ENCODE results near the gene FBXL16.
A peak's percentile ranks its signal among the peaks of the same experiment; 100 is the strongest.

The FBXL16 gene

GRCh38 chr16:741986-742629 is 36.5 kb upstream of the FBXL16 start:
- H3K27ac Mint-ChIP-seq = peak overlapping the region in 1 of 2 donors; percentile 51

DNA sequence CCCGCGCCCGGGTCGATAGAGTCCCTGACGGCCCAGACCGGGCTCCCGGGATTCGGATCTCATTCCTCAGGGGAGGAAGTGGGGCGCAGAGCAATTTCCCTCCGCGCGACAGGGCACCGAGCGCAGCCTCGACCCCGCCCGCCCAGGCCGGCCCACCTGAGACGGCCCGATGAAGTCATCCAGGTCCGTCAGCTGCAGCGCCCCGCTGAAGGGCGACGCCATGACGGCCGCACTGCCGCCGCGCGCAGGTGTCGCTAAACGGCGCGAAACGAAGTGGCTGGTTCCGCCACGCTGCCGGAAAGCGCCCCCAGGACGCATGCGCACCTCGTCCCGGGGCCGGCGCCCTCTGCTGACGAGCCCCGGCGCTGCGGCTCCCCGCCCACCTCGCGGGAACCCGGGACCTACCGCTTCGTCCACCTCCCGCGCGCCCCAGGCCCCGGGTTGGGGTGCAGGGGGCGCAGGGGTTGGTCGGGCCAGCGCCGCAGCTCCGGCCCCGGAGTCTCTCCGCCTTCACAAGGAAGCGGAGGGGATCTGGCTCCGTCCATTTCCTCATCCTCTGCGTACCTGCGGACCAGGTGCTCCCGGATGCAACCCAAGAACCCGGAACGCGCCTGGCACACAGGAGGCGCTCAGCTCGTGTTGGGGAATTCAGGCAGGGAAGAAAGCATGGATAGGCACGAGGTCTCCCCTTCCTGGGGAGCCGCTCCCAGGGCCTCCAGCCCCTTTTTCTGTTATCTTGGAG is 35.3 kb upstream of the FBXL16 start, which contains the start of gene CIAO3:
Gene CIAO3 (minus strand): TSS at position 234 of the 742 bp plus-strand sequence. CDS start 12 bp downstream, at position 222.
- peak within 1 kb of the TSS; percentile 46 to 51 for H3K27ac Mint-ChIP-seq
- H3K36me3 Mint-ChIP-seq (ENCODE audit: insufficient read depth) = peaks cover 27% of the 10 kb centered on the region
- ATAC-seq (replicated peaks) = peak; percentile 93
- no peaks in the 10 kb centered on the region for H3K27me3 Mint-ChIP-seq
- H3K4me3 Mint-ChIP-seq = peak within 1 kb of the TSS; percentile 73 to 76
- DNase-seq = peak; percentile 87 to 92 (median 92)
- H3K9me3 Mint-ChIP-seq = no peaks in the 10 kb centered on the region
- peaks cover 0 to 3% of the 10 kb centered on the region in 2 donors for H3K4me1 Mint-ChIP-seq (ENCODE audit: low read depth in 2 of 2)

More at GRCh38 chr16:741986-742629, 36.5 kb upstream of the FBXL16 start:
- ATAC-seq (replicated peaks) = no peak
- Mint-ChIP-seq H3K4me3 (peak overlapping the region; percentile 73 to 76), H3K27me3 (no peaks in the 10 kb centered on the region), H3K4me1 (ENCODE audit: low read depth in 2 of 2) (peaks cover 0 to 3% of the 10 kb centered on the region in 2 donors), H3K36me3 (ENCODE audit: insufficient read depth) (peaks cover 20% of the 10 kb centered on the region), H3K9me3 (no peaks in the 10 kb centered on the region)
- DNase-seq = no peak

DNA sequence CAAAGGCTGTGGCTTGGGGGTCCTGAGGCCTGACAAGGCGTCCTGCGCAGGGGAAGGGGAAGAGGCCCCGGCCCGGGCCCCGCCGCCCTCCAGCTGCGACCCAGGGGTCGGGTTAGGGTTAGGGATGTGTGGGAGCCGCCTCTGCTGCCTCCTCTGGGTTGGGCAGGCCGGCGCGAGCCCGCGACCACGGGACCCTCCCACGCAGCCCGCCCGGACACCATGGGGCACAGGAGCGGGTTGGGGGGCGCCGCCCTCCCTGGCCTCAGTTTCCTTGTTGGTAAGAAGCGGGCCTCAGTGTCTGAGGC is 34.8 kb upstream of the FBXL16 start:
- no peak for DNase-seq
- Mint-ChIP-seq H3K4me3 (peak overlapping the region; percentile 73 to 76), H3K27ac (peak overlapping the region; percentile 46 to 51), H3K27me3 (no peaks in the 10 kb centered on the region), H3K9me3 (no peaks in the 10 kb centered on the region), H3K4me1 (ENCODE audit: low read depth in 2 of 2) (peaks cover 0 to 3% of the 10 kb centered on the region in 2 donors), H3K36me3 (ENCODE audit: insufficient read depth) (peaks cover 27% of the 10 kb centered on the region)
- ATAC-seq (replicated peaks) = peak; percentile 14

DNA sequence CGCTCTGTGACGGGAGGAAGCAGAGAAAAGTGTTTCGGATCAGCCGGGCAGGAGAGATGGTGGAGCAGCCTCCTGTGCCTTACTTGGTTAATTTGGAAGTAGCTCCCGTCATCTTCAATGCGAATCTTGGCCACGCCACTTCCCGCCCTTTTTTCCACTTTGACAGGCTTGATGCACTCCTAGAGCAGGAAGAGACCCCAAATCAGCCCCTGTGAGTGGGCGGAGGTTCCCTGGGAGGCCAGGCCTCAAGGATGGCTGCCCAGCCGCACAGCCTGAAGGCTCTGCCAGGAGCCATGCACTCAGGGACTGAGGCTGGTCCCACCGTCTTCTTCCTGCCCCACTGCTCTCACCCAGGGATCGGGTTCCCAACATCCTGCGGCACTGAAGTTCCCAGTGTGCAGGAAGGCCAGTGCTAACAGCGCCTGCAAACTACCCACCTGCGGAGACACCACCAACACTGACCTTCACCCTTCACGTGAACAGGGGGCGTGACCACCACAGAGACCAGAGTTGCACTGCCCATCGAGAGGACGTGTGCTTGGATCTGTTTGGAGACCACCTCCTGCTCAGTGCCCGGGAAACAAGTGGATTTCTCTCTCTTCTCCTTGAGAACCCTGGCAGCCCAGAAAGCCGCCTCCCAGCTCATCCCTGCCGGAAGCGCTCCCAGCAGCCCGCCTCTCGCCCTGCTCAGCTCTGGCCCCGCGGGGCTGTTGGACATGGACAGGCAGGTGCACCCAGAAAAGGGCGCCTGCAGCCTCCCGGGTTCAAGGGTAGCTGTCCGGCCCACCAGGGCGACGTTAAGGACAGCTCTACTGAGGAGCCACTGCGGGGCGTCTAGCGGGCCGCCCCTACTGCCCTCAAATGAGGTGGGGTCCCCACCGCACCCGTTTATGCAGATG is 34.2 kb upstream of the FBXL16 start:
- Mint-ChIP-seq H3K4me1 (ENCODE audit: low read depth in 2 of 2) (peaks cover 0 to 3% of the 10 kb centered on the region in 2 donors), H3K4me3 (peak overlapping the region; percentile 73 to 76), H3K36me3 (ENCODE audit: insufficient read depth) (peaks cover 30% of the 10 kb centered on the region), H3K27me3 (no peaks in the 10 kb centered on the region), H3K9me3 (no peaks in the 10 kb centered on the region), H3K27ac (peak overlapping the region; percentile 51 to 56)
- DNase-seq (no peak), ATAC-seq (replicated peaks) (no peak)

- no peak overlapping the region for H3K4me3 Mint-ChIP-seq
- ATAC-seq (replicated peaks) (no peak), DNase-seq (no peak)
- no peaks in the 10 kb centered on the region for H3K9me3 Mint-ChIP-seq
- peaks cover 0 to 4% of the 10 kb centered on the region in 2 donors for H3K4me1 Mint-ChIP-seq (ENCODE audit: low read depth in 2 of 2)
- peaks cover 41% of the 10 kb centered on the region for H3K36me3 Mint-ChIP-seq (ENCODE audit: insufficient read depth)
- H3K27me3 Mint-ChIP-seq = no peaks in the 10 kb centered on the region
- H3K27ac Mint-ChIP-seq = no peak overlapping the region
Observed at GRCh38 chr16:736936-737481, 31.4 kb upstream of the FBXL16 start.

GRCh38 chr16:735982-736453 is 30.4 kb upstream of the FBXL16 start:
- H3K27ac Mint-ChIP-seq = no peak overlapping the region
- peaks cover 35% of the 10 kb centered on the region for H3K36me3 Mint-ChIP-seq (ENCODE audit: insufficient read depth)
- H3K9me3 Mint-ChIP-seq = no peaks in the 10 kb centered on the region
- H3K4me3 Mint-ChIP-seq = no peak overlapping the region
- no peak for DNase-seq
- H3K27me3 Mint-ChIP-seq = no peaks in the 10 kb centered on the region
- H3K4me1 Mint-ChIP-seq (ENCODE audit: low read depth in 2 of 2) = peaks cover 0 to 4% of the 10 kb centered on the region in 2 donors
- ATAC-seq (replicated peaks) = no peak

GRCh38 chr16:734981-735881 is 29.6 kb upstream of the FBXL16 start:
- DNase-seq = no peak
- no peaks in the 10 kb centered on the region for H3K9me3 Mint-ChIP-seq
- peak overlapping the region in 1 of 2 donors; percentile 44 for H3K27ac Mint-ChIP-seq
- peaks cover 34% of the 10 kb centered on the region for H3K36me3 Mint-ChIP-seq (ENCODE audit: insufficient read depth)
- no peak for ATAC-seq (replicated peaks)
- no peaks in the 10 kb centered on the region for H3K27me3 Mint-ChIP-seq
- peaks cover 0 to 4% of the 10 kb centered on the region in 2 donors for H3K4me1 Mint-ChIP-seq (ENCODE audit: low read depth in 2 of 2)
- no peak overlapping the region for H3K4me3 Mint-ChIP-seq

DNA sequence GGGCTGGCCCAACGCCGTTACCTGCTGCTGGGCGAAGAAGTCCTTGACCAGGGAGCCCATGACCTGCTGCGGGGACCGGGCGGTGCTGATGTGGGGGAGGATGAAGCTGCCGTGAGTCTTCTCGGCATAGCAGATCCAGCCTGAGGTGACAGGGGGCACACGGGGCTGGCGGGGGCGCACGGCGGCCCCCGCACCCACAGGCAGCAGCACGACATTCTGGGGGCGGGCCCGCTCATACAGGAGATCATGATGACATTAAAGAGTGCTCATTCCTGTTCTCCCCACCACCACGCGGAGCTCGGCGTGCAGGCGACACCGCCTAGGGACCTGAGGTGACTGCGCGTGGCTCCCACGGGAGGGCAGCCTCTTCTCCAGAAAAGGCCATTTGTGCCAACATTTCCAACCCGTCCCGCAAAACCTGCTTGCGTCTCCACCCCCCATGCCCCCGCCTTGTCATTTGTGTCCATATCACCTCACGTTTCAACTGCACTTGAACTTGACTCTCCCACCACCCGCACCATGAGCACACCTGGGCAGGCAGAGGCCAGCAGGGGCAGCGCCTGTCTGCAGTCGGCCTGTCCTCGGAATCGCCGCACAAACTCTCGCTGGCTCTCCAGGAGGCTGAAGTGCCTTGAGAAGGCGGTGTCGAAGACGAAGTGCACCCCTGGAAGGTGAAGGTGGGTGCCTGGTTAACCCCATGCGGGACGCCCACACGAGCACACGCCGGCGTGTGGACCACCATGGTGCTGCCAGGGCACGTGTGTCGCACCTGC is 28.8 kb upstream of the FBXL16 start:
- no peaks in the 10 kb centered on the region for H3K27me3 Mint-ChIP-seq
- DNase-seq (no peak), ATAC-seq (replicated peaks) (no peak)
- H3K4me3 Mint-ChIP-seq = no peak overlapping the region
- peaks cover 39% of the 10 kb centered on the region for H3K36me3 Mint-ChIP-seq (ENCODE audit: insufficient read depth)
- peaks cover 0 to 1% of the 10 kb centered on the region in 2 donors for H3K4me1 Mint-ChIP-seq (ENCODE audit: low read depth in 2 of 2)
- no peaks in the 10 kb centered on the region for H3K9me3 Mint-ChIP-seq
- no peak overlapping the region for H3K27ac Mint-ChIP-seq

DNA sequence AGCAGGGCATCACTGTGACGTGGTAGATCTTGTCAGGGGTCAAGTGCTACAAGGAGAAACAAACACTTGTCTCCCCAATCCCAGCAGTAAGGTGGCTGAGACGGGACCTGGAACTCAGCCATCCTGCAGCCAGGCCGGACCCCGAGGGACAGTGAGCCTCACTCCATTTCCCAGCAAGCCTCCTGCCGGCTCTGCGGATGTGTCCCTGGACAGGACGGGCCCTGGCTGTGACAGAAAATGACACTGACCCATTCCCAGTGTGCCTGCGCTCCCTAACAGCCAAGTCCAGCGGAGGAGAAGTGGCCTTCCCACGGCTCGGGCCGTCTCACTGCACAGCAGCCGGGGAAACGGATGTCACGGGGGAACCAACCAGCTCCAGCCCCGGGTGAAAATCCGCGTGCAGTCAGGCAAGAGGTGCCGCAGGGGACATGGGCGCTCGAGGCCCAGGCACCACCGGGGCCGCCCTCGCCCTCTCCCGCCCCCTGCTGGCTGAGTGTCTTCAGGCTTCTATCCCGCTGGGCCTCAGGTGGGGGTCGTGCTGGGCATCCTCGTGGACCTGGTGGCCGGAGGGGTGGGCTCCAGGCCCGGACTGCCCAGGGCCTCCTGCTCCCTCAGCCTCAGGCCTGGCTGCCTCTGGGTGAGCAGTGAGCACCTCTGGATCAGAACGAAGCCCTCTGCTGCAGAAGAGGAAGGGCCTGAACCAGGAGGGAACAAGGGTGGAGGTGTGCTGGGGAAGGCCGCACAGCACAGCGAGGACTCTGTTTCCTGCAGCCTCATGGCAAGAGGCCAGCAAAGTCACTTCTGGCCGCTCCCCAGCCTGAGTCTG is 28.0 kb upstream of the FBXL16 start:
- Mint-ChIP-seq H3K27me3 (no peaks in the 10 kb centered on the region), H3K27ac (no peak overlapping the region), H3K9me3 (no peaks in the 10 kb centered on the region), H3K4me3 (no peak overlapping the region), H3K36me3 (ENCODE audit: insufficient read depth) (peaks cover 44% of the 10 kb centered on the region), H3K4me1 (ENCODE audit: low read depth in 2 of 2) (peaks cover 0 to 1% of the 10 kb centered on the region in 2 donors)
- no peak for DNase-seq
- no peak for ATAC-seq (replicated peaks)

- Mint-ChIP-seq H3K9me3 (no peaks in the 10 kb centered on the region), H3K4me3 (no peak overlapping the region), H3K27ac (no peak overlapping the region), H3K36me3 (ENCODE audit: insufficient read depth) (peaks cover 44% of the 10 kb centered on the region), H3K4me1 (ENCODE audit: low read depth in 2 of 2) (peaks cover 0 to 1% of the 10 kb centered on the region in 2 donors), H3K27me3 (no peaks in the 10 kb centered on the region)
- DNase-seq (no peak), ATAC-seq (replicated peaks) (no peak)
Observed at GRCh38 chr16:732936-733335, 27.3 kb upstream of the FBXL16 start.

DNA sequence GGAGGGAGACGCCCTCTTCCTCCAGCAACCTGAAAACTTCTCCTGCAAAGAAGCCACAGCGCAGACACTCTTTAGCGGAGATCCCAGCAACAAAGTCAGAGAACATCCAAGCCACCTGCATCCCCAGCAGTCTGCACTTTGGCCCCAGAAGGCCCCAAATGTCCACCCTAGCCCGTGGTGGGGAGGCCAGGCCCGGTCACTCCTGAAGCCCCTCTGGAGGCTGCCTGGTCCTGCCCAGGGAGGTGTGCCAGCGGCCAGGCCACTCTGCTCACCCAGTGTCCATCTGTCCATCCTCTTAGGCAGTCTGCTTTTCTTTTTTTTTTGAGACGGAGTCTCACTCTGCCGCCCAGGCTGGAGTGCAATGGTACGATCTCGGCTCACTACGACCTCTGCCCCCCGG is 26.7 kb upstream of the FBXL16 start:
- H3K36me3 Mint-ChIP-seq (ENCODE audit: insufficient read depth) = peaks cover 41% of the 10 kb centered on the region
- no peak for ATAC-seq (replicated peaks)
- no peak overlapping the region for H3K4me3 Mint-ChIP-seq

More for the DNA sequence above, 26.7 kb upstream of the FBXL16 start:
- Mint-ChIP-seq H3K27ac (peak overlapping the region in 1 of 2 donors; percentile 32), H3K4me1 (ENCODE audit: low read depth in 2 of 2) (peaks cover 0 to 1% of the 10 kb centered on the region in 2 donors), H3K27me3 (no peaks in the 10 kb centered on the region), H3K9me3 (no peaks in the 10 kb centered on the region)
- no peak for DNase-seq

Measured in effector memory CD8-positive, alpha-beta T cell (primary cell).